IMR-90 (cell line): ENCODE measurements around the gene DBF4B. TPM values are rescaled to one million over a fixed set of nuclear protein-coding genes. Genes with fewer than 3 reads are reported as not detected.
A peak's percentile ranks its signal among the peaks of the same experiment; 100 is the strongest.

ENCODE experiments used
- ATAC-seq: fragments of 200-7000 bp; cut with Tn5 transposase; 2 replicates; pipeline ENCODE4 v1.9.1; 2020; ENCODE audit warnings: low read depth, mild to moderate bottlenecking, moderate library complexity
- BruUV-seq: library from RNA; stranded (reverse); fragments of 400-500 nt; replicated peaks from 2 replicates; lab custom pipeline; 2021; lab: Mats Ljungman, UMichigan
- CTCF ChIA-PET: fragments of 300-600 bp; formaldehyde crosslinking; extraction: SDS; loops from one replicate; lab custom pipeline; 2021; ENCODE audit warnings: antibody characterized with exemption; lab: Yijun Ruan, JAX
- POLR2A ChIA-PET: fragments of 300-600 bp; sonication (Branson Sonifier 250); formaldehyde crosslinking; loops from one replicate; lab custom pipeline; 2022; ENCODE audit warnings: antibody characterized with exemption; ENCODE audit not compliant: unreplicated experiment; lab: Charles Lee
- DNase-seq: peaks from one replicate; pipeline ENCODE4 v3.0.0; 2013
- H2AFZ ChIP-seq: replicated peaks from 2 replicates; pipeline ENCODE3; 2013; ENCODE audit warnings: low read length, mild to moderate bottlenecking; ENCODE audit not compliant: poor library complexity
- H2AK5ac ChIP-seq: 2 replicates; pipeline ENCODE4 v1.6.1; 2013; ENCODE audit warnings: low read depth, low read length, inconsistent platforms
- H2AK9ac ChIP-seq: replicated peaks from 2 replicates; pipeline ENCODE3; 2013; ENCODE audit warnings: mild to moderate bottlenecking, low read depth, low read length, moderate library complexity; ENCODE audit not compliant: poor library complexity
- H2BK120ac ChIP-seq: 2 replicates; pipeline ENCODE4 v1.6.1; 2013; ENCODE audit warnings: low read depth, low read length, inconsistent platforms
- H2BK15ac ChIP-seq: 3 replicates; pipeline ENCODE4 v1.6.1; 2013; ENCODE audit warnings: low read depth, low read length, inconsistent platforms
- H2BK20ac ChIP-seq: 2 replicates; pipeline ENCODE4 v1.6.1; 2013; ENCODE audit warnings: low read depth, mild to moderate bottlenecking, inconsistent platforms, low read length, moderate library complexity
- H2BK5ac ChIP-seq: 2 replicates; pipeline ENCODE4 v1.6.1; 2013; ENCODE audit warnings: mild to moderate bottlenecking, low read depth, low read length, inconsistent platforms; ENCODE audit not compliant: poor library complexity, severe bottlenecking
- H3K14ac ChIP-seq: replicated peaks from 2 replicates; pipeline ENCODE4 v1.6.1; 2013; ENCODE audit warnings: low read depth, low read length, inconsistent platforms
- H3K18ac ChIP-seq: 2 replicates; pipeline ENCODE4 v1.6.1; 2013; ENCODE audit warnings: low read depth, low read length, control low read depth
- H3K23ac ChIP-seq: 2 replicates; pipeline ENCODE4 v1.6.1; 2013; ENCODE audit warnings: low read depth, low read length, inconsistent platforms
- H3K27ac ChIP-seq: 2 replicates; pipeline ENCODE4 v1.5.1; 2013; ENCODE audit warnings: mild to moderate bottlenecking, control low read depth, low read length; ENCODE audit not compliant: insufficient read depth
- H3K27me3 ChIP-seq: 2 replicates; pipeline ENCODE4 v1.6.1; 2013; ENCODE audit warnings: low read length; ENCODE audit not compliant: control insufficient read depth, insufficient read depth
- H3K36me3 ChIP-seq: 2 replicates; pipeline ENCODE4 v1.6.1; 2013; ENCODE audit warnings: low read length, mixed read lengths; ENCODE audit not compliant: control insufficient read depth, insufficient read depth
- H3K4ac ChIP-seq: 2 replicates; pipeline ENCODE4 v1.6.1; 2013; ENCODE audit warnings: low read depth, low read length, inconsistent platforms
- H3K4me1 ChIP-seq: 2 replicates; pipeline ENCODE4 v1.6.1; 2013; ENCODE audit warnings: low read length, mixed read lengths; ENCODE audit not compliant: control insufficient read depth, insufficient read depth
- H3K4me2 ChIP-seq: 2 replicates; pipeline ENCODE4 v1.6.1; 2013; ENCODE audit warnings: low read depth, mild to moderate bottlenecking, control low read depth, low read length, moderate library complexity
- H3K4me3 ChIP-seq: 2 replicates; pipeline ENCODE4 v1.5.1; 2013; ENCODE audit warnings: low read depth, mild to moderate bottlenecking, control low read depth, low read length, moderate library complexity; ENCODE audit not compliant: insufficient read depth
- H3K56ac ChIP-seq: 2 replicates; pipeline ENCODE4 v1.6.1; 2013; ENCODE audit warnings: low read length, inconsistent platforms; ENCODE audit not compliant: insufficient read depth; ENCODE audit errors: extremely low read depth
- H3K79me1 ChIP-seq, 2 experiments: 2 replicates each; pipeline ENCODE4 v1.6.1; 2013; ENCODE audit warnings: low read length in 2 of 2, inconsistent platforms in 1 of 2, low read depth in 1 of 2
- H3K9ac ChIP-seq: 2 replicates; pipeline ENCODE4 v1.6.1; 2013; ENCODE audit warnings: low read depth, low read length, control low read depth
- H3K9me1 ChIP-seq: 2 replicates; pipeline ENCODE4 v1.6.1; 2013; ENCODE audit warnings: low read length, inconsistent platforms; ENCODE audit not compliant: insufficient read depth
- H3K9me3 ChIP-seq: 2 replicates; pipeline ENCODE4 v1.6.1; 2013; ENCODE audit warnings: low read length; ENCODE audit not compliant: control insufficient read depth, insufficient read depth
- H4K20me1 ChIP-seq: 2 replicates; pipeline ENCODE4 v1.6.1; 2013; ENCODE audit warnings: low read length, inconsistent platforms; ENCODE audit not compliant: insufficient read depth
- H4K5ac ChIP-seq: 2 replicates; pipeline ENCODE4 v1.6.1; 2013; ENCODE audit warnings: mild to moderate bottlenecking, low read depth, low read length, control low read depth
- H4K8ac ChIP-seq, 2 experiments: 2 replicates each; pipeline ENCODE4 v1.6.1; 2013; ENCODE audit warnings: low read depth in 2 of 2, low read length in 2 of 2, control low read depth in 1 of 2, inconsistent platforms in 1 of 2
- H4K91ac ChIP-seq: 2 replicates; pipeline ENCODE4 v1.6.1; 2013; ENCODE audit warnings: low read depth, low read length, inconsistent platforms; ENCODE audit not compliant: insufficient read depth
- CEBPB ChIP-seq: IDR thresholded peaks from 2 replicates; pipeline ENCODE4 v1.6.1; 2012; ENCODE audit warnings: low read depth, low read length, improper control_type of control experiment
- CHD1 ChIP-seq: IDR thresholded peaks from 2 replicates; pipeline ENCODE4 v1.6.1; 2012; ENCODE audit warnings: low read depth, low read length, improper control_type of control experiment
- CTCF ChIP-seq: conservative IDR thresholded peaks from 2 replicates; pipeline ENCODE4 v1.5.1; 2012; ENCODE audit warnings: mild to moderate bottlenecking, low read depth, low read length, improper control_type of control experiment
- ELK1 ChIP-seq: fragments of 150-350 bp; IDR thresholded peaks from 2 replicates; pipeline ENCODE4 v1.6.1; 2016; ENCODE audit warnings: low read depth, mild to moderate bottlenecking, low read length, moderate library complexity, borderline replicate concordance
- MAZ ChIP-seq: IDR thresholded peaks from 2 replicates; pipeline ENCODE4 v1.6.1; 2012; ENCODE audit warnings: low read depth, mild to moderate bottlenecking, low read length, improper control_type of control experiment, moderate library complexity, borderline replicate concordance
- POLR2A ChIP-seq: IDR thresholded peaks from 2 replicates; pipeline ENCODE4 v1.6.1; 2012; ENCODE audit warnings: mild to moderate bottlenecking, low read depth, low read length
- RAD21 ChIP-seq: IDR thresholded peaks from 2 replicates; pipeline ENCODE4 v1.6.1; 2012; ENCODE audit warnings: low read length, improper control_type of control experiment
- RCOR1 ChIP-seq: IDR thresholded peaks from 2 replicates; pipeline ENCODE4 v1.6.1; 2012; ENCODE audit warnings: mild to moderate bottlenecking, low read length, improper control_type of control experiment; ENCODE audit not compliant: insufficient replicate concordance
- SMC3 ChIP-seq: fragments of 150-350 bp; IDR thresholded peaks from 2 replicates; pipeline ENCODE4 v1.6.1; 2016; ENCODE audit warnings: low read depth, mild to moderate bottlenecking, antibody characterized with exemption, low read length, moderate library complexity
- WGBS, 2 experiments: methylation state at CpG; one replicate each; pipeline versions ENCODE4 v1.1.5 to v1.1.7; 2013; ENCODE audit warnings: missing lambda C conversion rate in 2 of 2; ENCODE audit not compliant: insufficient read length in 1 of 2; ENCODE audit errors: extremely low coverage in 2 of 2; 5-methylcytosine and 5-hydroxymethylcytosine counted together
- dilution Hi-C: fragments of 300-500 bp; cut with HindIII; formaldehyde crosslinking; loops from one replicate; pipeline ENCODE4 v1.14.3; 2018; ENCODE audit warnings: low sequenced_read_pairs; ENCODE audit not compliant: unreplicated experiment
- in situ Hi-C: fragments of 300-500 bp; cut with MboI; formaldehyde crosslinking; loops from 3 replicates; pipeline ENCODE4 v1.14.3; 2019; ENCODE audit warnings: low sequenced_read_pairs, inconsistent platforms, mixed read lengths
- intact Hi-C: fragments of 100-400 bp; cut with micrococcal nuclease; formaldehyde crosslinking; loops from 2 replicates; pipeline ENCODE4 v1.10.0; 2022
- polyA plus RNA-seq, 3 experiments: library from polyadenylated mRNA; depleted of rRNA; stranded (reverse); fragments of >200 nt; gene quantifications; 2 replicates each; pipeline ENCODE4 v1.2.3, GENCODE V29; 2012; ENCODE audit warnings: low replicate concordance in 1 of 3
- total RNA-seq: library from RNA; depleted of rRNA; stranded (reverse); fragments of >200 nt; gene quantifications from 2 replicates; pipeline ENCODE4 v1.2.3, GENCODE V29; 2012

The DBF4B gene
- total and polyA plus RNA-seq, 2 of the 4 experiments (the other 2 are of a cell fraction), result 3.6 to 10.2 TPM

- Histone ChIP-seq H3K18ac (no peak overlapping the region), H3K79me1 (no peaks in the 10 kb centered on the region), H3K23ac (no peak overlapping the region), H2BK15ac (no peak overlapping the region), H3K9ac (no peak overlapping the region), H4K91ac (no peak overlapping the region), H3K14ac (no peak overlapping the region), H4K8ac (no peak overlapping the region), H3K56ac (no peak overlapping the region), H2AK9ac (peak overlapping the region; percentile 89), H3K9me3 (no peaks in the 10 kb centered on the region), H3K4ac (no peak overlapping the region), H4K5ac (no peak overlapping the region), H2AK5ac (no peak overlapping the region; the same call in 1 of the 2 replicates), H3K4me2 (peak overlapping the region; percentile 93), H4K20me1 (no peaks in the 10 kb centered on the region; the same call in 1 of the 2 replicates), H3K9me1 (no peaks in the 10 kb centered on the region), H3K4me1 (peaks cover 2% of the 10 kb centered on the region; the same call in 1 of the 2 replicates), H3K27ac (no peak overlapping the region), H2AFZ (peak overlapping the region; percentile 98), H2BK120ac (no peak overlapping the region), H3K27me3 (peaks cover 9% of the 10 kb centered on the region), H3K4me3 (peak overlapping the region; percentile 53), H2BK5ac (no peak overlapping the region), H3K36me3 (no peaks in the 10 kb centered on the region), H2BK20ac (no peak overlapping the region)
- intact Hi-C loops, result loop anchor here (1.0 to 2.0 kb wide), 3 partner anchors 91 to 244 kb away; no protein-coding TSS in a partner anchor
- in situ Hi-C loops, result no loop called here
- no TSS peak for BruUV-seq
- TF ChIP-seq CHD1, result no peak; the same call in 1 of the 2 replicates
- TF ChIP-seq RCOR1, result no peak
- TF ChIP-seq CTCF, result peak; percentile 98
- TF ChIP-seq MAZ, result 0 out of 2 replicates have a peak, but pooled peaks have one; percentile 29
- TF ChIP-seq SMC3, result peak; percentile 85
- no peak for TF ChIP-seq ELK1
- peak; percentile 98 for TF ChIP-seq RAD21
- peak; percentile 35; the same call in 1 of the 2 replicates for TF ChIP-seq POLR2A
- TF ChIP-seq CEBPB, result peak; percentile 33; the same call in 1 of the 2 replicates
- DNase-seq (peak; percentile 54), ATAC-seq (peak; percentile 59)
- ChIA-PET CTCF (interaction anchor here (1.4 to 2.2 kb wide), 2 partner anchors 90 to 104 kb away, joined by 5 to 9 read pairs; no protein-coding TSS in a partner anchor), POLR2A (no interaction called here)
- 6% methylated on average over 6 of the region's 42 CpGs; no CpG with 5 or more reads in 1 of the 2 experiments for WGBS, 2 experiments
- dilution Hi-C loops, result no loop called here
Measured at GRCh38 chr17:44774271-44775135, 66.0 kb downstream of the DBF4B start.
